GM21737 (cell line): ENCODE data around the gene FER.

Source experiments
- ATAC-seq: cut with Tn5 transposase; IDR thresholded peaks from one replicate; pipeline ENCODE4 v1.9.1; 2021; ENCODE audit warnings: mild to moderate bottlenecking, moderate library complexity; ENCODE audit not compliant: unreplicated experiment

FER gene

GRCh38 chr5:109099081-109099480 lies 351.4 kb downstream of the FER start:
- ATAC-seq = no peak

GRCh38 chr5:109100971-109101370 lies 353.3 kb downstream of the FER start:
- ATAC-seq = no peak

- no peak for ATAC-seq
These were observed 354.5 kb downstream of the FER start for GRCh38 chr5:109102096-109102690.

- ATAC-seq = no peak
These were observed 358.1 kb downstream of the FER start for GRCh38 chr5:109105631-109106267.

- ATAC-seq = no peak
These were observed 364.0 kb downstream of the FER start for GRCh38 chr5:109111680-109112079.

- no peak for ATAC-seq
These were observed 365.9 kb downstream of the FER start for GRCh38 chr5:109113608-109114007.

GRCh38 chr5:109121225-109121624 lies 373.5 kb downstream of the FER start:
- ATAC-seq = no peak

- no peak for ATAC-seq
These were observed 378.2 kb downstream of the FER start for GRCh38 chr5:109125755-109126429.

GRCh38 chr5:109126481-109126880 lies 378.8 kb downstream of the FER start:
- ATAC-seq = no peak

GRCh38 chr5:109136906-109137305 lies 389.2 kb downstream of the FER start:
- no peak for ATAC-seq

- no peak for ATAC-seq
These were observed 393.8 kb downstream of the FER start for GRCh38 chr5:109141222-109142200.

GRCh38 chr5:109143031-109143430 lies 395.3 kb downstream of the FER start:
- no peak for ATAC-seq

- no peak for ATAC-seq
These were observed 397.4 kb downstream of the FER start for GRCh38 chr5:109145139-109145538.

- no peak for ATAC-seq
These were observed 398.9 kb downstream of the FER start for GRCh38 chr5:109146591-109146990.

- no peak for ATAC-seq
These were observed 404.9 kb downstream of the FER start for GRCh38 chr5:109152565-109152964.

GRCh38 chr5:109155625-109156024 lies 407.9 kb downstream of the FER start:
- ATAC-seq = peak; percentile 78

- no peak for ATAC-seq
These were observed 409.2 kb downstream of the FER start for GRCh38 chr5:109156885-109157284.

- ATAC-seq = no peak
These were observed 412.8 kb downstream of the FER start for GRCh38 chr5:109160468-109160867.

- peak; percentile 74 for ATAC-seq
These were observed 414.4 kb downstream of the FER start for GRCh38 chr5:109161914-109162683.

GRCh38 chr5:109163336-109163735 lies 415.6 kb downstream of the FER start:
- no peak for ATAC-seq
